Measurements from ENCODE around the gene SLC39A13.

Gene SLC39A13

GRCh38 chr11:47430524-47430923, 22.1 kb downstream of the SLC39A13 start:
- DNase-seq (ENCODE audit: low read depth in 2 of 2) = no peak

GRCh38 chr11:47431356-47432083, 23.1 kb downstream of the SLC39A13 start:
- no peak for DNase-seq (ENCODE audit: low read depth in 2 of 2)

GRCh38 chr11:47433157-47433556, 24.8 kb downstream of the SLC39A13 start:
- DNase-seq (ENCODE audit: low read depth in 2 of 2) = no peak

GRCh38 chr11:47434011-47434786, 25.8 kb downstream of the SLC39A13 start:
- DNase-seq (ENCODE audit: low read depth in 2 of 2) = no peak

- no peak for DNase-seq (ENCODE audit: low read depth in 2 of 2)
Observed at GRCh38 chr11:47435687-47436086, 27.3 kb downstream of the SLC39A13 start.

- no peak for DNase-seq (ENCODE audit: low read depth in 2 of 2)
Observed at GRCh38 chr11:47436726-47437125, 28.3 kb downstream of the SLC39A13 start.

- no peak for DNase-seq (ENCODE audit: low read depth in 2 of 2)
Observed at GRCh38 chr11:47437218-47437745, 28.9 kb downstream of the SLC39A13 start.

GRCh38 chr11:47437746-47438418, 29.5 kb downstream of the SLC39A13 start:
- DNase-seq (ENCODE audit: low read depth in 2 of 2) = no peak

- DNase-seq (ENCODE audit: low read depth in 2 of 2) = no peak
Observed at GRCh38 chr11:47438721-47439120, 30.3 kb downstream of the SLC39A13 start.

GRCh38 chr11:47440054-47440476, 31.7 kb downstream of the SLC39A13 start:
- DNase-seq (ENCODE audit: low read depth in 2 of 2) = no peak

- no peak for DNase-seq (ENCODE audit: low read depth in 2 of 2)
Observed at GRCh38 chr11:47441421-47441820, 33.0 kb downstream of the SLC39A13 start.

- no peak for DNase-seq (ENCODE audit: low read depth in 2 of 2)
Observed at GRCh38 chr11:47442514-47442913, 34.1 kb downstream of the SLC39A13 start.

GRCh38 chr11:47443028-47443700, 34.8 kb downstream of the SLC39A13 start:
- no peak for DNase-seq (ENCODE audit: low read depth in 2 of 2)

- no peak for DNase-seq (ENCODE audit: low read depth in 2 of 2)
Observed at GRCh38 chr11:47443817-47444216, 35.4 kb downstream of the SLC39A13 start.

- DNase-seq (ENCODE audit: low read depth in 2 of 2) = no peak
Observed at GRCh38 chr11:47445840-47446239, 37.5 kb downstream of the SLC39A13 start.

- DNase-seq (ENCODE audit: low read depth in 2 of 2) = no peak
Observed at GRCh38 chr11:47446833-47447232, 38.4 kb downstream of the SLC39A13 start.

- no peak for DNase-seq (ENCODE audit: low read depth in 2 of 2)
Observed at GRCh38 chr11:47447906-47448305, 39.5 kb downstream of the SLC39A13 start.

GRCh38 chr11:47448566-47449427, 40.4 kb downstream of the SLC39A13 start, which contains the start of gene RAPSN:
Gene RAPSN, minus strand, starts transcription at chr11:47449136. Its CDS starts 172 bp downstream, at chr11:47448964.
- no peak for DNase-seq (ENCODE audit: low read depth in 2 of 2)

- no peak for DNase-seq (ENCODE audit: low read depth in 2 of 2)
Observed at GRCh38 chr11:47449541-47449940, 41.2 kb downstream of the SLC39A13 start.

- DNase-seq (ENCODE audit: low read depth in 2 of 2) = no peak
Observed at GRCh38 chr11:47451436-47451835, 43.0 kb downstream of the SLC39A13 start.

GRCh38 chr11:47451990-47452389, 43.6 kb downstream of the SLC39A13 start:
- DNase-seq (ENCODE audit: low read depth in 2 of 2) = no peak
